GM10248 (cell line): ENCODE results near the gene GLRA1.

Experiments used
- CTCF ChIA-PET: fragments of 300-600 bp; sonication (Branson Sonifier 250); formaldehyde crosslinking; extraction: SDS; loops from one replicate; lab custom pipeline; 2021; ENCODE audit warnings: antibody characterized with exemption; lab: Yijun Ruan, JAX
- POLR2A ChIA-PET: fragments of 350-650 bp; sonication (Branson Sonifier 250); formaldehyde crosslinking; extraction: SDS; loops from one replicate; lab custom pipeline; 2020; ENCODE audit warnings: antibody characterized with exemption; lab: Yijun Ruan, JAX
- DNase-seq: peaks from one replicate; pipeline ENCODE4 v3.0.0; 2012; ENCODE audit errors: extremely low spot score
- CTCF ChIP-seq: IDR thresholded peaks from 2 replicates; pipeline ENCODE4 v1.5.1; 2012; ENCODE audit warnings: mild to moderate bottlenecking, low read depth; ENCODE audit errors: extremely low read depth, missing control alignments, control extremely low read depth

The GLRA1 gene

GRCh38 chr5:151870820-151871219 lies 53.8 kb downstream of the GLRA1 start:
- DNase-seq, result no peak
- CTCF ChIA-PET, result no interaction called here

GRCh38 chr5:151870271-151870670 lies 54.4 kb downstream of the GLRA1 start:
- DNase-seq, result no peak
- CTCF ChIA-PET, result no interaction called here
- TF ChIP-seq CTCF, result no peak
- POLR2A ChIA-PET, result no interaction called here

More at GRCh38 chr5:151870820-151871219, 53.8 kb downstream of the GLRA1 start:
- POLR2A ChIA-PET, result no interaction called here
- no peak for TF ChIP-seq CTCF

- DNase-seq, result no peak
- TF ChIP-seq CTCF, result no peak
- ChIA-PET POLR2A (no interaction called here), CTCF (no interaction called here)
Measured at GRCh38 chr5:151869843-151870242, 54.8 kb downstream of the GLRA1 start.

- ChIA-PET CTCF (interaction anchor here (2.1 kb wide), 1 partner anchor 14 kb away, joined by 5 read pairs; no protein-coding TSS in a partner anchor), POLR2A (no interaction called here)
- TF ChIP-seq CTCF, result no peak
- DNase-seq, result no peak
Measured at GRCh38 chr5:151868451-151868850, 56.2 kb downstream of the GLRA1 start.

GRCh38 chr5:151864061-151864748 lies 60.4 kb downstream of the GLRA1 start:
- POLR2A ChIA-PET, result no interaction called here
- no peak for TF ChIP-seq CTCF
- CTCF ChIA-PET, result interaction anchor here (0.9 to 2.2 kb wide), 3 partner anchors 10 to 39 kb away, joined by 3 to 8 read pairs (median 3); no protein-coding TSS in a partner anchor
- DNase-seq, result no peak

GRCh38 chr5:151863566-151863965 lies 61.1 kb downstream of the GLRA1 start:
- no peak for TF ChIP-seq CTCF
- DNase-seq, result no peak
- ChIA-PET CTCF (interaction anchor here (1.5 to 2.0 kb wide), 2 partner anchors 38 to 279 kb away, joined by 3 to 4 read pairs; no protein-coding TSS in a partner anchor), POLR2A (no interaction called here)
